Thyroid gland (tissue), 4 donors: Measurements from ENCODE around the gene CYFIP1.

Source experiments
- CTCF ChIP-seq, 6 experiments: fragments of 200-600 bp in 3 of 6; fragments of 450-650 bp in 3 of 6; sonication (generic) in 3 of 6; IDR thresholded peaks; one replicate each; pipeline ENCODE4 v1.5.1; 2016 to 2019; ENCODE audit warnings: antibody characterized with exemption in 6 of 6, mild to moderate bottlenecking in 2 of 6, inconsistent platforms in 1 of 6, moderate library complexity in 1 of 6
- POLR2A ChIP-seq, 2 donors: fragments of 450-650 bp; IDR thresholded peaks; one replicate each; pipeline ENCODE4 v1.6.1; 2017; ENCODE audit warnings: antibody characterized with exemption in 2 of 2, mild to moderate bottlenecking in 2 of 2, moderate library complexity in 1 of 2

- TF ChIP-seq CTCF (IDR thresholded peaks at IDR 0.05): no peak
- no peak for TF ChIP-seq POLR2A (IDR thresholded peaks at IDR 0.05)
Observed at GRCh38 chr15:22819651-22820050, 160.5 kb downstream of the CYFIP1 start.
